Natural killer cell (primary cell): ENCODE measurements around the gene PDCD5. TPM values are rescaled to one million over a fixed set of nuclear protein-coding genes. Genes with fewer than 3 reads are reported as not detected.

Source experiments
- ATAC-seq, 3 donors: fragments of 150-1000 bp in 2 of 3; fragments of 200-7000 bp in 1 of 3; cut with Tn5 transposase; 1 replicate in 1 of 3; 2 replicates in 2 of 3; pipeline ENCODE4 v1.10.0; 2021; ENCODE audit warnings: mild to moderate bottlenecking in 2 of 3, moderate library complexity in 2 of 3
- DNase-seq, 2 donors: peaks; one replicate each; pipeline versions ENCODE4 v3.0.0 to v3.0.0-alpha.2; 2013 to 2021; ENCODE audit warnings: mixed read lengths in 1 of 2
- H3K27ac ChIP-seq: one replicate; pipeline ENCODE4 v1.5.1; 2013; ENCODE audit warnings: mild to moderate bottlenecking, low read length
- H3K27me3 ChIP-seq: one replicate; pipeline ENCODE4 v1.6.1; 2013; ENCODE audit warnings: low read length; ENCODE audit not compliant: control insufficient read depth, insufficient read depth
- H3K36me3 ChIP-seq: one replicate; pipeline ENCODE4 v1.6.1; 2013; ENCODE audit warnings: low read length; ENCODE audit not compliant: control insufficient read depth, insufficient read depth
- H3K4me1 ChIP-seq: one replicate; pipeline ENCODE4 v1.6.1; 2013; ENCODE audit warnings: low read length; ENCODE audit not compliant: control insufficient read depth, insufficient read depth
- H3K4me3 ChIP-seq: one replicate; pipeline ENCODE4 v1.5.1; 2013; ENCODE audit warnings: low read length
- H3K9me3 ChIP-seq: one replicate; pipeline ENCODE4 v1.6.1; 2013; ENCODE audit warnings: low read length; ENCODE audit not compliant: control insufficient read depth, insufficient read depth
- H3K27ac Mint-ChIP-seq, 2 donors: one replicate each; pipeline ENCODE4 v1.8.0; 2022; ENCODE audit warnings: mild to moderate bottlenecking in 2 of 2, mixed read lengths in 2 of 2, moderate library complexity in 1 of 2
- H3K27me3 Mint-ChIP-seq, 2 donors: one replicate each; pipeline ENCODE4 v1.8.0; 2022; ENCODE audit warnings: low read depth in 2 of 2, mixed read lengths in 2 of 2
- H3K36me3 Mint-ChIP-seq: one replicate; pipeline ENCODE4 v1.8.0; 2022; ENCODE audit warnings: mixed read lengths
- H3K4me1 Mint-ChIP-seq, 2 donors: one replicate each; pipeline ENCODE4 v1.8.0; 2022; ENCODE audit warnings: mixed read lengths in 2 of 2
- H3K4me3 Mint-ChIP-seq: one replicate; pipeline ENCODE4 v1.8.0; 2022; ENCODE audit warnings: mild to moderate bottlenecking, moderate library complexity, mixed read lengths
- H3K9me3 Mint-ChIP-seq, 2 donors: one replicate each; pipeline ENCODE4 v1.8.0; 2022; ENCODE audit warnings: mixed read lengths in 2 of 2
- CTCF ChIP-seq: fragments of 200-600 bp; IDR thresholded peaks from one replicate; pipeline ENCODE4 v1.8.0; 2022; ENCODE audit warnings: antibody characterized with exemption
- WGBS: methylation state at CpG from one replicate; pipeline ENCODE4 v1.1.7; 2013; ENCODE audit warnings: missing lambda C conversion rate; ENCODE audit not compliant: insufficient coverage; 5-methylcytosine and 5-hydroxymethylcytosine counted together
- intact Hi-C: fragments of 100-400 bp; cut with micrococcal nuclease; formaldehyde crosslinking; loops from one replicate; pipeline ENCODE4 v1.14.2; 2022
- total RNA-seq, 4 donors: library from RNA; stranded (reverse); fragments of 120-200 nt in 1 of 4; gene quantifications; one replicate each; pipeline versions ENCODE4 v1.2.3 to v1.2.4, GENCODE V29; 2013 to 2022

Gene PDCD5
- total RNA-seq, 3 donors from 2014 or later (not counting 1 experiment from before 2014, with no cell fraction given), result 24.5 to 29.7 (median 25.0) TPM

- no peak for TF ChIP-seq CTCF
- Mint-ChIP-seq H3K4me1 (peaks cover 0 to 5% of the 10 kb centered on the region in 2 donors), H3K9me3 (no peaks in the 10 kb centered on the region), H3K4me3 (no peak overlapping the region), H3K27me3 (peaks cover 0 to 8% of the 10 kb centered on the region in 2 donors), H3K36me3 (no peaks in the 10 kb centered on the region), H3K27ac (peak overlapping the region in 1 of 2 donors; percentile 42)
- Histone ChIP-seq H3K4me3 (no peak overlapping the region), H3K36me3 (no peaks in the 10 kb centered on the region), H3K27ac (no peak overlapping the region), H3K4me1 (no peaks in the 10 kb centered on the region), H3K9me3 (no peaks in the 10 kb centered on the region), H3K27me3 (no peaks in the 10 kb centered on the region)
- ATAC-seq, result no peak
- 69% methylated on average over 10 of the region's 10 CpGs for WGBS
- intact Hi-C loops, result no loop called here
- no peak for DNase-seq
Measured at GRCh38 chr19:32558607-32559228, 22.3 kb upstream of the PDCD5 start.

- no peak overlapping the region for H3K4me3 Mint-ChIP-seq
- Histone ChIP-seq H3K27me3 (no peaks in the 10 kb centered on the region), H3K36me3 (no peaks in the 10 kb centered on the region), H3K27ac (no peak overlapping the region), H3K9me3 (no peaks in the 10 kb centered on the region), H3K4me1 (no peaks in the 10 kb centered on the region), H3K4me3 (no peak overlapping the region)
- intact Hi-C loops, result no loop called here
- ATAC-seq, result no peak
- no peaks in the 10 kb centered on the region for H3K36me3 Mint-ChIP-seq
- no peaks in the 10 kb centered on the region for H3K9me3 Mint-ChIP-seq
- 99% methylated on average over 9 of the region's 9 CpGs for WGBS
- no peak for DNase-seq
- no peak overlapping the region for H3K27ac Mint-ChIP-seq
- H3K4me1 Mint-ChIP-seq, result peaks cover 0 to 5% of the 10 kb centered on the region in 2 donors
- H3K27me3 Mint-ChIP-seq, result peaks cover 0 to 3% of the 10 kb centered on the region in 2 donors
- no peak for TF ChIP-seq CTCF
Measured at GRCh38 chr19:32563761-32564160, 17.2 kb upstream of the PDCD5 start.

- H3K9me3 Mint-ChIP-seq, result no peaks in the 10 kb centered on the region
- TF ChIP-seq CTCF, result no peak
- no peaks in the 10 kb centered on the region for H3K27me3 ChIP-seq
- H3K27me3 Mint-ChIP-seq, result peaks cover 6 to 8% of the 10 kb centered on the region in 2 donors
- no peaks in the 10 kb centered on the region for H3K36me3 Mint-ChIP-seq
- ATAC-seq, result no peak
- DNase-seq, result no peak
- no peak overlapping the region for H3K27ac ChIP-seq
- no peaks in the 10 kb centered on the region for H3K4me1 ChIP-seq
- WGBS, result 87% methylated on average over 5 of the region's 5 CpGs
- no peaks in the 10 kb centered on the region for H3K9me3 ChIP-seq
- peaks cover 8% of the 10 kb centered on the region in 2 donors for H3K4me1 Mint-ChIP-seq
- no peak overlapping the region for H3K27ac Mint-ChIP-seq
- intact Hi-C loops, result no loop called here
- H3K36me3 ChIP-seq, result no peaks in the 10 kb centered on the region
- no peak overlapping the region for H3K4me3 Mint-ChIP-seq
- H3K4me3 ChIP-seq, result no peak overlapping the region
Measured at GRCh38 chr19:32566246-32566830, 14.7 kb upstream of the PDCD5 start.
